Stimulated activated CD4-positive, alpha-beta T cell treated with anti-CD3 and anti-CD28 coated beads, TNF-alpha, amount 100 ng/mL, for 1 hour (primary cell): ENCODE data around the gene GGTLC2.
"Not testable (repeated sequence)": the region's sequence is repeated elsewhere in the genome, so short reads cannot be mapped to it uniquely, and the experiment has no call there.

Experiments used
- DNase-seq, 3 donors: peaks; one replicate each; pipeline ENCODE4 v3.0.0-alpha.2; 2020; ENCODE audit warnings: low read depth in 3 of 3, low spot score in 1 of 3

GGTLC2 gene

GRCh38 chr22:22644314-22644713 is at the start of gene GGTLC2:
GGTLC2 (plus strand) TSS chr22:22644614; CDS start chr22:22646346, 1,732 bp downstream.
- DNase-seq: not testable (repeated sequence)

- DNase-seq: no peak
Observed at GRCh38 chr22:22595001-22595835, 49.2 kb upstream of the GGTLC2 start.

GRCh38 chr22:22598144-22598543 is 46.3 kb upstream of the GGTLC2 start:
- DNase-seq: no peak

DNA sequence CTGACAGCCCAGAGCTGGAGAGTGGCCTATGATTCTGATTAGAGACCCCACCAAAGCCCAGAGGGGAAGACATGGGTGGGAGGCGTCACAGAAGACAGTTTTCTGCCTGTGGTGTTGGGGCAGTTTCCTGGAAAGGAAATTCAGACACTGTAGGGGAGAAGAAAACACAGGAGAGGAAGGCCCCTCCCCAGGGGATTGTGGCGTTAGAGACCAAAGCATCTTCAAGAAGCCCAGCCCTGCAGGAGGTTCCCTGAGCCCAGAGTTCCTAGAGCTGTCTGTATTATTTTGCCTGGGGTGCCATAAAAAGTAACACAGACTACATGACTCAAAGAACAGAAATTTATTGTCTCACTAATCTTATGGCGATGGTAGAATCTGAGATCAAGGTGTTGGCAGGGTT is 45.2 kb upstream of the GGTLC2 start:
- no peak for DNase-seq

- DNase-seq: no peak
Observed at GRCh38 chr22:22600531-22601261, 43.7 kb upstream of the GGTLC2 start.

GRCh38 chr22:22603470-22603947 is 40.9 kb upstream of the GGTLC2 start:
- DNase-seq: no peak

DNA sequence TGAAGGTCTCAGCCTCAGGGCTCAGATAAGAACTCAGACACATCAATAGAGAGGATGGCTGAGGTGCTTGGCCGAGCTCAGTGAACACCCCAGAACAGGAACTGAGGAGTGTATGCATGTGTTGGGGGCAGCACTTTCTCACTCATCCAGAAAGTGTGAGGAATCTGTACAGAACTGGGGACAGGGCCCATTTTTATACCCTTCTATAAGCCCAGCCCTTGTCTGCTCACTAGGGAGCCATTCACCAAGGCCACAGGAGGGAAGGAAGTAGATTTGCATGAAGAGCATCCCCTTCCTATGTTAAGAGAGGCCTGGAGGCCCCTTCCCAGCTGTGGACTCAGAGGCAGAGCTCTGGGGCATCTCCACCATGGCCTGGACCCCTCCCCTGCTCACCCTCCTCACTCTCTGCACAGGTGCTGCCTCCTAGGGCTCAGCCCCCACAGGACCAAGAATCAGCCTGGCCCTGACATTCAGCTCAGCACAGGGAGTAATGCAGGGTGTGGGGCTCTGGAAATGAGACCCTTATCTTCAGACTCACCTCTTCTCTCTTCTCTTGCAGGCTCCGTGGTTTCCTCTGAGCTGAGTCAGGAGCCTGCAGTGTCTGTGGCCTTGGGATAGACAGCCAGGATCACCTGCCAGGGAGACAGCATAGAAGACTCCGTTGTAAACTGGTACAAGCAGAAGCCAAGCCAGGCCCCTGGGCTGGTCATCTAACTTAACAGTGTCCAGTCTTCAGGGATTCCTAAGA is 39.9 kb upstream of the GGTLC2 start:
- DNase-seq: no peak

DNA sequence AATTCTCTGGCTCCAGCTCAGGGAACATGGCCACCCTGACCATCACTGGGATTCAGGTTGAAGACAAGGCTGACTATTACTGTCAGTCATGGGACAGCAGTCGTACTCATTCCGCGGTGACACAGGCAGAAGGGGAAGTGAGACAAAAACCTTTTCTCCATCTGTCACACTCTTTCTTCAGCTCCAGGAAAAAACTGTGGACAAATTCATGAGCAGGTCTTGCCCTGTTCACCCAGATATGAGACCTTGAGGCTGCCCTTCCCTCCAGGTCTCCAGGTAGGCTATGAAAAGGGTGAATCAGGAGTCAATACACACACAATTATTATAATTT is 39.4 kb upstream of the GGTLC2 start:
- no peak for DNase-seq

- not testable (repeated sequence) for DNase-seq
Observed at GRCh38 chr22:22608022-22608421, 36.4 kb upstream of the GGTLC2 start.

DNA sequence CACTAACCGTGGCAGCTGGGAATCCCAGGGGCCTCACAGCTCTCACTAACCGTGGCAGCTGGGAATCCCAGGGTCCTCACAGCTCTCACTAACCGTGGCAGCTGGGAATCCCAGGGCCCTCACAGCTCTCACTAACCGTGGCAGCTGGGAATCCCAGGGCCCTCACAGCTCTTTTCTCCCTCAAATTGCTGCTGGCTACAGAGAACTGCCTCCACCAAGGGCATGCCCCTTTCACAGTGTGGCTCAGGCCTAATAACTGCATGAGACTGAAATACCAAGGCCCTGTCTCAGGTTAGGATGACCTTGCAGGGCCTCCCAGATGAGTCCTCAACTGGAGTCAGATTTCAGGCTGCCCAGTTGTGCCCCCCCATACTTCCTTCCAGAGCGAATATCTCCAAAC is 35.1 kb upstream of the GGTLC2 start:
- no peak for DNase-seq

GRCh38 chr22:22612516-22612915 is 31.9 kb upstream of the GGTLC2 start:
- DNase-seq: no peak

DNA sequence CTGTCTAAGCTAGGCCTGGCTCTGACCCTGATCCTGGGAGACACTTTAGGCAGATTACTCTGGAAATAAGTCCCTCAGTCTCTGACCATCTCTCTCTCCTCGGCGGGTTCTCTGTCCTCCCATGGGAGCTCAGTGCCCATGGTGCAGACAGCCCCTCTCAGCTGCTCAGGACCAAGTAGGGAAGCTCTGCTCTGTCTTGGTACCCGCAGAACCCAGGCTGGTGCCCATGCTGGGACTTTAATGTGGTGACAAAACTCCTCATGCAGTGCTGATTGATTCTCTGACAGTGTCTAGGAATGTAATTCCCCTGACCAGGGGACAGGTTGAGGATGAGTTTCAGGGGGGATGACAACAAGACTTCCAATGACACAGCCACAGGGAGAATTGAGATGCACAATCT is 30.3 kb upstream of the GGTLC2 start:
- no peak for DNase-seq

- DNase-seq: no peak
Observed at GRCh38 chr22:22616636-22617035, 27.8 kb upstream of the GGTLC2 start.

DNA sequence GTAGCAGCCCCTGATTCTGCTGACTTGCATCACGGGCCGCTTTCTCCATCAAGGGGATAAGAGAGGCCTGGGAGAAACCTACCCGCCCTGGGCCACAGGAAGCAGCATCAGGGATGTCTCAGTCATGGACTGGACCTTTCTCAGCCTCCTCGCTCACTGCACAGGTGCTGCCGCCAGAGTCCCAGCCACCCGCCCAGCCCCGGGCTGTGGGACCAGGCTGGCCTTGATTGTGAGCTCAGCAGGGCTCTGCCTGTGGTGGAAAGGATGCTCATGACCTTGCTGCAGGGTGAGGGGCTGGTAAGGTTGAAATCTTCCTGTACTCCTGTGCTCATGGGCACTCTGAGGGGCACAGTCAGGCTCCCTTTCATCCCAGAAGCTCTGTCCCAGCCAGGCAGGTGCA is 26.0 kb upstream of the GGTLC2 start:
- DNase-seq: no peak

GRCh38 chr22:22618923-22619322 is 25.5 kb upstream of the GGTLC2 start:
- no peak for DNase-seq

- DNase-seq: no peak
Observed at GRCh38 chr22:22619765-22620414, 24.5 kb upstream of the GGTLC2 start.

GRCh38 chr22:22628546-22629495 is 15.6 kb upstream of the GGTLC2 start:
- DNase-seq: not testable (repeated sequence)

DNA sequence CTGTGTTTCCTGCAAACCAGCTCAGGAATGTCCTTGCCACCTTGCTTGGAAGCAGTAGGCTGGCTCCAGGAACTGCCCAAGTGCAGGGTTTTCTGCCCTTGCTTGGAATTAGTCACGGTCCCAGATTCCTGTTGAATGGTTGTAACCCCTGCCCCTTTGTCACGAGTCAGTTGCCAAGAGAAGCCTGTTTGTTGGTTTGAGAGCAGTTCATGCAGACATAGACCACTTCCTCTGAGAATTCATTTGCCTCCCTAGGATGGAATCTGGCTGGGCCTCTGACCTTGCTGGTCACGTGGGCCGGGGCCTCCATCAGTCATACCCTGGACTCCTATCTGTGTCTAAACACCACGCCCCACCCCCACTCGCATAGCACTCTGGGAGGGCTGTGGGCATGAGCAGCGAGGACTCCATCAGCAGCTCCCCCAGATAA is 13.2 kb upstream of the GGTLC2 start:
- DNase-seq: not testable (repeated sequence)

GRCh38 chr22:22632226-22632625 is 12.2 kb upstream of the GGTLC2 start:
- not testable (repeated sequence) for DNase-seq

DNA sequence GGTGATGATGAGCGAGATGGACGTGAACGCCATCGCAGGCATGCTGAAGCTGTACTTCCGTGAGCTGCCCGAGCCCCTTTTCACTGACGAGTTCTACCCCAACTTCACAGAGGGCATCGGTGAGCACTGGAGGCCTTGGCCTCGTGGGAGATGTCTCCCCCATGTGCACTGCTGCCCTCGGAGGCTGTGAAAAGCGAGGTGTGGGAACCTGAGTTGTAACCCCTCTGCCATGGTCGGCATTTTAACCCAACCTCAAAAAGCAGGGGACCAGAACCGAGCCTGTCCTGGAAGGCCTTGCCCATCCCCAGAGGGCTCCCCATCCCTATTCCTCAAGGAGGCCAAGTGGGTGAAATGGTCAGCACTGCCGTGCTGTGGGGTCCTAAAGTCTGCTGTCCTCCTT is 10.9 kb upstream of the GGTLC2 start:
- DNase-seq: not testable (repeated sequence)
